Measurements from ENCODE around the gene PPP4R1. TPM values are rescaled to one million over a fixed set of nuclear protein-coding genes. Genes with fewer than 3 reads are reported as not detected.

The PPP4R1 gene
- polyA plus RNA-seq, 1 donor from 2014 or later = 127 TPM

GRCh38 chr18:9616049-9616448, 1.7 kb upstream of the PPP4R1 start:
- Histone ChIP-seq H3K27ac (ENCODE audit: low read length) (no peak overlapping the region), H3K9ac (ENCODE audit: low read length) (no peak overlapping the region), H3K4me3 (ENCODE audit: low read length) (no peak overlapping the region), H3K9me2 (ENCODE audit: insufficient read depth, low read length) (no peaks in the 10 kb centered on the region), H3K36me3 (ENCODE audit: insufficient read depth, low read length) (no peaks in the 10 kb centered on the region), H2AFZ (ENCODE audit: low read depth, low read length) (no peak overlapping the region), H3K79me2 (replicated peaks; ENCODE audit: insufficient read depth, low read length) (peaks cover 38% of the 10 kb centered on the region), H3F3A (ENCODE audit: insufficient read depth, low read length, poor library complexity, severe bottlenecking) (peaks cover 6% of the 10 kb centered on the region), H3K4me2 (ENCODE audit: low read length) (no peak overlapping the region), H3K9me3 (ENCODE audit: low read length) (no peaks in the 10 kb centered on the region), H3K27me3 (ENCODE audit: insufficient read depth, low read depth, low read length) (no peaks in the 10 kb centered on the region), H4K20me1 (ENCODE audit: insufficient read depth) (no peaks in the 10 kb centered on the region)
- no peak for TF ChIP-seq MXI1 (conservative IDR thresholded peaks at IDR 0.05; ENCODE audit: poor library complexity, severe bottlenecking)
- no peak for TF ChIP-seq REST (IDR thresholded peaks at IDR 0.05; ENCODE audit: borderline replicate concordance)

GRCh38 chr18:9615280-9615797, 980 bp upstream of the PPP4R1 start:
- peak overlapping the region; percentile 80 for H3K9ac ChIP-seq (ENCODE audit: low read length)
- H3F3A ChIP-seq (ENCODE audit: insufficient read depth, low read length, poor library complexity, severe bottlenecking) = peaks cover 6% of the 10 kb centered on the region
- peak; percentile 2 for TF ChIP-seq TAF1 (IDR thresholded peaks at IDR 0.05; ENCODE audit: low read depth)
- TF ChIP-seq CTCF (IDR thresholded peaks at IDR 0.05; ENCODE audit: poor library complexity, severe bottlenecking) = no peak
- no peak for TF ChIP-seq EP300 (conservative IDR thresholded peaks at IDR 0.05; ENCODE audit: poor library complexity, severe bottlenecking)
- TF ChIP-seq EZH2 (IDR thresholded peaks at IDR 0.05; ENCODE audit: borderline replicate concordance, insufficient read depth, low read length, poor library complexity, severe bottlenecking) = no peak
- TF ChIP-seq REST (IDR thresholded peaks at IDR 0.05; ENCODE audit: borderline replicate concordance) = no peak
- peak; percentile 5 for TF ChIP-seq RAD21 (conservative IDR thresholded peaks at IDR 0.05)
- TF ChIP-seq POLR2AphosphoS5 (IDR thresholded peaks at IDR 0.05) = no peak
- TF ChIP-seq MXI1 (conservative IDR thresholded peaks at IDR 0.05; ENCODE audit: poor library complexity, severe bottlenecking) = no peak
- H3K9me2 ChIP-seq (ENCODE audit: insufficient read depth, low read length) = no peaks in the 10 kb centered on the region
- H3K36me3 ChIP-seq (ENCODE audit: insufficient read depth, low read length) = no peaks in the 10 kb centered on the region
- peak overlapping the region; percentile 71 for H2AFZ ChIP-seq (ENCODE audit: low read depth, low read length)
- no peaks in the 10 kb centered on the region for H3K9me3 ChIP-seq (ENCODE audit: low read length)
- H3K4me2 ChIP-seq (ENCODE audit: low read length) = peak overlapping the region; percentile 76
- H4K20me1 ChIP-seq (ENCODE audit: insufficient read depth) = no peaks in the 10 kb centered on the region
- H3K79me2 ChIP-seq (replicated peaks; ENCODE audit: insufficient read depth, low read length) = peaks cover 45% of the 10 kb centered on the region
- no peaks in the 10 kb centered on the region for H3K27me3 ChIP-seq (ENCODE audit: insufficient read depth, low read depth, low read length)
- peak overlapping the region; percentile 75 for H3K4me3 ChIP-seq (ENCODE audit: low read length)
- H3K27ac ChIP-seq (ENCODE audit: low read length) = peak overlapping the region; percentile 83

Data from neural cell (in vitro differentiated cells).